CD4-positive, alpha-beta T cell treated with Interleukin-12 subunit alpha and Interleukin-12 subunit beta, for 1 hour (primary cell): ENCODE results near the gene COL4A2.

Source experiments
- DNase-seq: peaks from one replicate; pipeline ENCODE4 v3.0.0-alpha.2; 2020

COL4A2 gene

DNA sequence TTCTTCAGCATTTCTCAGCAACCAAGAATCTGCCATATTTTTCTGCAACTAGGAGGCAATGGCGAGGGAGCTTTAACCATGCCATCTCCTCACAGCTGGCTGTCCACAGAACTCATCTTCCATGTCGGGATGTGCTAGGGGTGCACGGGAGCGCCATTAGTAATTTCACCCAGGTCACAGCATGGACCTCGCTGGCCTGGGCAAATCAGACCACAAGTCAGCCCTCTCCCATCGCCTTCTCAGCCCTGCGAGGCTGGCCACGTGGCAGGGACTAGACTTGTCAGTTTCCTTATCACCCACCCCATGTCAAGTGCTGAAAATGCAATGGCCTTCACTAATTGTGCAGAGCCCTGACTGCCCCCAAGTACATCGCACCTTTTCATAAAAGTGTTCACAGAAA lies 15.8 kb upstream of the COL4A2 start:
- no peak for DNase-seq

DNA sequence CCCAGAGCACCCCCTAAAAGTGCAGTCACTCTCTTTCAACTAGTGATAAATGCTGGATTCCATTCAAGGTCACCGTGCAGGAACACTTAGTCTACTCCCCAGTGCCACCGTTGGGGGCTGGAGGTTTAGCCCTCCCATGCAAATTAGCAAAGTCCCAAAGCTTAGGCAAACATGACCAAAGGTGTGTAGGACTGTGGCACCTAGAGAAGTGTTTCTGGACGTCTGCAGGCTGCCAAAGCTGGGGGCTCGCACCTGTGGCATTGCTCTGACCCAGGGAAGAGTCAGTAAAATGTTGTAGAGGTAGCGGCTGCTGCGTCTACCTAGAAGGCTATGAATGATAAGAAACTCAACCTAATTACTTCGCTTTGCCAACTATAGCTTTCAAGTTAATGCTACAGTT lies 14.0 kb upstream of the COL4A2 start:
- no peak for DNase-seq

DNA sequence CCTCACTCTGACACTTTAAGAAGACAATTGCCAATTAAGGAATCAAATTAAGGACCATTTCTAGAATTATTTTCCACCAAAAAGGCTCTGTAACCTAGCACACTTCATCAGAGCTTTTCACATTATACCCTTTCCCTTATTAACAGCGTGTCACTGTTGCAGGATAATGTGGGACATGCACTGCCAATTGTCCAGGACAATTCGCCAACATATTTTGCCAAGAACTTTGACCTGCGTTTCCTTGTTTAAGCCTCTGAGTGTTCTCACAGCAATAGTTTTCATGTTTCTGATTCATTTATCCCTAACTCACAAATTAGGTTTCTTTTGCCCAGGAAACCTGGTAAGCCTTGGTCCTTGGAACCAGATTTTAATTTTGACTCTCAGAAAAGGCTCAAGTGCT lies 13.4 kb upstream of the COL4A2 start:
- DNase-seq, result no peak

DNA sequence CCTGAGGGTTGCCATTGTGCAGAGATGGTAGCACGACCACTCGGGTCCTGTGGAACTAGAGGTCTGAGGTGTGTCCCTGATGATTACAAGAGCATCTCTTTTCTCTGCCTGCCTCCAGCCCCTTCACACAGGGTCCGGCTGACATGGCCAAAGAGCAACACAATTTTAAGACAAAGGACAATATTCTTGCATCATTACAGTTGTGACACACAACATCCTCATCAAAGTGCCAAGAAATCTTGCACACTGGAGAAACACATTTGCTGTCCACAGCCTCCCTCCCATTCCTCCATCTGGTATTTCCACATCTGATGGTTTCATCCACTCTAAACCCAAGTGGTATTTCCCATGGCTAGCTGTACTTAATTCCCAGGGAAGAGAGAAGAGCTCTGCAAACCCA lies 12.9 kb upstream of the COL4A2 start:
- no peak for DNase-seq

DNA sequence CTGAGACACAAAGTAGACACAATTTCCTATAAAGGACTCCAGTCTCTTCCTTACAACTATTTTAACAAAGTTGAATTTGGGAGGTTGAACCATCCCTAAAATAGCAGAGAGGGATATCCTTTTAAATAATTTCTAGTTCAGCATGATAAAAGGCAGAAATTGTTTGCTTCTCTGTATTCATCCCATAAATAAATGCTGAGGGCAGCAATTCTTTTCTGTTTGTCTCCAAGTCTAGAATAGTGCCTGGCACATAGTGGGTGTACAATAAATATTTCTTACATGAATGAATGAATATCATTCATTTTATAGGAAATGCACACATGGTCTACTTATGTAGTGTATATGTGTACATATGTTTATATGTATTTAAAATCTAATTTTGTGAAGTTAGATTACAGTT lies 12.5 kb upstream of the COL4A2 start:
- DNase-seq, result no peak

DNA sequence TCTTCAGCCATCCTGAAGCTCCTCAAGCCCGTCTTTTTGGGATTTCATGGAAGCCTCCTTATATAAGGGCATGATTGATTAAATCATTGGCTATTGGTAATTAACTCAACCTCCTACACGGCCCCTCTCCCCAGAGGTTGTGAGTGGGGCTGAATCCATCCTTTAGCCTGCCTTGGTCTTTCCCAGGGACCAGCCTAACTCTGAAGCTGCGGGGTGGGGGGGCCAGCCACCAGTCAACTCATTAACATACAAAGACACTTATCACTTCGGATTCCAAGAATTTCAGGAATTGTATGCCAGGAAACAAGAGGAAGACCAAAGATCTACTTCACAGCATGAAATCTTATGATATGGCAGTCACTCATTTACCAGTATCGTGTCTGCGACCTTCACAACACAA lies 10.1 kb upstream of the COL4A2 start:
- DNase-seq, result no peak

DNA sequence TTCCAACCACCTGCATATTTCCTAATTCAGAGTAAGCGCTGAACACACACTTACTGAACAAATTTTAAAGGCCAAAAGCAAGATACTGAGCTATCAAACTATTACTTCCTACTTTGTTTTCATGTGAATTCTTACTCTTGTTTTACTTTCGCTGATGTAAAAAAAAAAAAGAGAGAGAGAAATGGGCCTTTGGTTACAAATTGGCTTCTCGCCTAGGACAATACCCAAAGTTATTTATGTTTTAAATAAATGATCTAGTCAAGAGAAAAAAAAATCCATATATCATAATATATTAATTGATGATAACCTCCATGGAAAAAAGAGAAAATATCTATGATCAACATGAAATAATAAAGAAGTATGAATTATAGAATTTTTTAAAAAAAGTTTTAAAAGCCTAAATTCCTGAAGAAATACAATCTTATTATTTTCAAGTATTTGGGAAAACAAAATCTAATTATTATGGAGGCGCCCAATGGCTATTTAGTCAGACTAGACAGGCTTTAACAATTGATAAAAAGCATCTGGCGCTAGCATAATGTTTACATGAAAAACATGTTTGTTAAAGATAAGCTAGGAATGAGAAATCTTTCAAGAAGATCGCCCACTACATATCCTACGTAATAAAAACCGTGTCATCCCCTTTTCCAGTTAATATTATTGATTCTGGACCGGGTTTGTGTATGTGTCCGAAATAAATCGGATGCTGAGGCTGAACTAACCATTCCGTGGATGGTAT lies 9.1 kb upstream of the COL4A2 start:
- DNase-seq, result no peak

DNA sequence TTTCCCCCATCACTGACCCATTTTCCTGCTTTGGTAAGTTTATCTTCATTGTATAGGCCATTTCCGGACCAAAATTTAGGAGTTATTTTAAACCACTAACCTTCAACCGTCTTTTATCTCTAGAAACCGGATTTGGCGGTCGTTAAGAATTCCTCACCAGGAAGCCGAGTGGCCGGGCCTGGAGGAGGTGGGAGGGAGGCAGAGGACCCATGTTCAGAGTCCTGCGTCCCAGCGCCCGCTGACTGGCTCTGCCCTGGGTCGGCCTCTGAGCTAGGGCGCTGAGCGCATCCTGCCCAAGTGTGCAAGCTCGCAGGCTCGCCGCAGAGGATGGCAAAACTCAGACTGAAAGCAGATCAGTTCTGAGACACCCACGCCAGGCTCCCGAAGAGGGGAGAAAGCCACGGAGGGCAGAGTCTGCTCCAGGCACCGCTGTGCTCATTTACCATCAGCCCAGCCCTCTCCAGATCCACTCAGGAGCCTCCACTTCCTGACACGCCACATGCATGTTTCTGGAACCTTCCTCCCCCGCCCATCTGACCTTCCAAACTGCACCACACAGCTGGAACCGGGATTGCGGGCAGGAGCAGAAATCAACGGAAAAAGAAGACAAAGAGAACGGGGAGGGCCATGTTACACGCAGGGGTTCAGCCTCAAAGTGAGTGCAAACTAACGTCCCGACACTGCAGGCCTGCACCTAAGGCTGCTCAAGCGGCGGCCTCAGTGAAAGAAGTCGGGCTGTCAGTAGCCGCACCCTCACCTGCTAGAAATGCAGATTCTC lies 8.4 kb upstream of the COL4A2 start:
- DNase-seq, result no peak

DNA sequence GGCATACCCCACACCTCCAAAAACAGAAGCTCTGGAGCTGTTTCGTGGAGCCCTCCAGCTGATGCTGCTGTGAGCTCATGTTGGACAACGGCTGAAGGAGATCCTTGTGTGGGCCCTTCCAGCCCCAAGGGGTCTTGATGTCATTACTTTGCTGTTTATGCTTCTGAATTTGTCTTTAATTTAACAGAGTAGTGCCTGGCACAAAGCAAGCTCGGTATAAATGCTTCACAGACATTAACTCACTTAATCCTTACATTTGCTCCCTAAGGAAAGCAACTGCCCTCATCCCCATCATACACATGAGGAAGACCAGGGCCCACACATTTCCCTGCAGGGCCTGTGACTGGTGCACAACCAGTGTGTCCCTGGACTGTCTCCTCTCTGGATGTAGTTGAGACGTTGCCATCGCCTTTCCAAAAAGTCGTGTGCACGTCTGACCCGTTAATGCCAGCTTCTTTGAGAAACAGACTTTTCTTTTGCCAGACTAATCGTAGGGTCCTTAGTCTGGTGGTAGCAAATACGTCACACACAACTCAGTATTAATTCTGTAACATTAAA lies 7.7 kb upstream of the COL4A2 start:
- no peak for DNase-seq

DNA sequence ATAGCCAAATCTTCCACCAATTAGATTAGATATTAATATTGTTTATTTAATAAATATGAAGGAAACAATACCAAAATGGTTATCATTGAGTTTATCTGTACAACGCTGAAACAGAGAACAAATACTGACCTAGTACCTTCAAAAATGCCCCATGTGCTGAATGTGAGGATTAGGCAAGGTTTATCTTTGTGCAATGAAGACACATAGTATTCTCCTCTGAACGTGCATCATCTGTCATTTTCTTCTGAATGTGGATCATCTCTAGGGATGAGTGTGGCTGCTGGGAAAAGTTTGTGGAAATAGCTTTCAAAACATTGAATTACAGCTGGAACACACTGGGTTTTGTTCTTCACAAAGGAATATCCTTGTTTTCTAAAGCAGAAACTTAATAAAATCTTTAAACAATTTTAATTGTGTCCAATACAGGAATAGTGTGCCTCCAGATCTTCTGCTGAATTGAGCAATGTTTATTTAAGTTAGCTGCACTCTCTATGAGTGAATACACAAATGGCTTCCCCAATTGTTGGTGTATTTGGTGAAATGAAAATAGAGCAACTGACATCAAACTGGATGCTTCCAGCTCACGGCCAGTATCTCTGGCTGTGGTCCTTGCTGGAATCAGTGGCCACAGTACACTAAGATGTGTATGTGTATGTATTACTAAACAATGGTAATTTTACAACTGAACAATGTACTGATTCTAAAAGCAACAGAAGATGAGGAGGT lies 6.8 kb upstream of the COL4A2 start:
- no peak for DNase-seq

DNA sequence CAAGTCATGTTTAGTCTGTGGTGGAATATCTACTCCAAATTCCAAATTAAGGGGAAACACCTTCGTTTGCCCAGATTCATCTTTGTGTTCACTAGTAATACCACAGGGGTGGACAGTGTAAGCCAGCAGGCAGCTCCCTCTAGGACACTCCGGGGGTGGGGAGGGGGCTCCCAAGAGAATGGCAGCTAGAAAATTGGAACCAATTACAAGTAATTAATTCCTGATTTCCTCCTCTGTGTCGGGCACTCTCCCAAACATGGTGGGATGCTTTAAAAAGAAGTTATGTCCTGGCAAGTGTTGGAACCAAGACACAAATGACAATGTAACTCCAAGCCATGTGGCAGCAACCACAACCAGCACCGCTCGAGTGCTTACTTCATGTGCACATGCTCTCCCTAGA lies 6.0 kb upstream of the COL4A2 start:
- no peak for DNase-seq

DNA sequence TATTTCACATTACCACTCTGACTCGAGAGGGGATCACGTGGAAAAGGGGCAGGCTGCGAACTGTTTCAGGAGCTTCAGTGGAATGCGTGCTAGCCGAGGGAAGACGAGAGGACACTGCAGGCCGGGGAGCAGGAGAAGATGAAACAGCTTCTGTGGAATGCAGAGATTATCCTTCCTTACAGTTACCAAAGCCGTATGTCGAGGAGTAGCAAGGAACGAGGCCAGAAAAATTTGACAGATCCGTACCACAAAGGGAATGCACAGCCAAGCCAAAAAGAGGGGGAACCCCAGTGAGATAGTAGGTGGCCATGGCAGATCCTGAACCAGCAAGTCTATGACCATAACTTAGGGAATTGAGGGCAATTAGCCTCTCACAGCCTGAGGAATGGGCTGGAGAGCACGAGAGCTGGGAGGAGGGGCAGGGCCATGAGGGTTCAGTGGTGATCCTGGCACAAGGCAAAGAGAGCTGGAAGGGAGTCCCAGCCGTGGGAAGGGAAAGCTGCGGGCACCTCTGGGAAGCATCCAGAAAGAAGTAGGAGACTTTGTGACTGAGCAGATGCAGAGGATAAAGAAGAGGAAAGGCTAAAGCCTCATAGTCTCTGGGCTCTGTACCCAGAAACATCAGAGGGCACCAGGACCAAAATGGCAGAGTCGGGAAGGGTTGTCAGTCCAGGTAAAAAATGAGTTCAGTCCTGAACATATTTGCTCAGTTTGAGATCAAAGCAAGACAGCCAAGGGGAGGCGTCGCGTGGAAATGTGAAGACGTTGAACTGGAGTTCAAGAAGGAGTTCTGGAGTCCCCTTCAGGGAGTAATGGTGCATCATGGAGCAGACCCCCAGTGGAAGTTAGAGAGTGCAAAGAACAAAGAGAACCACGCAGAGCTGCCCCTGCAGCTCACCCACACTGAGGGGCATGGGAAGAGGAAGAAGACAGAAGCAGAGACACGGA lies 5.2 kb upstream of the COL4A2 start:
- no peak for DNase-seq

DNA sequence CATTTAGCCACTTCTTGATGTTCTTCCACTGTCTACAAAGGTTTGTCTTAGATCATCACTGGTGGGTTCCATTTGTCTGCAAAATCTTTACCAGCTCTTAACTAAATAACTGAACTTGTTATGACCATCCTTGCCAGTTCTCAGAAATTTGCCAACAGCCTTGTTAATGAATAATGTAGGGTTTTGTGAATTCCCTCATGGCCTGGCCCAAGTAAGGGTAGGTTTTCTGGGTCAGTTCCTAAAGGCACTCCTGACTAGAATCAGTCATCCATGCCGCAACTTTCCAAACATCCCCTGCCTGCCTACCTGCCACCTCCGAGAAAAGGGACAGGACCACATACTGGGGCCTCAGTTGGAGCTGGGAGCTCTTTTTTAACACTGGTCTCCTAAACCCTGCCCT lies 4.1 kb upstream of the COL4A2 start:
- no peak for DNase-seq

DNA sequence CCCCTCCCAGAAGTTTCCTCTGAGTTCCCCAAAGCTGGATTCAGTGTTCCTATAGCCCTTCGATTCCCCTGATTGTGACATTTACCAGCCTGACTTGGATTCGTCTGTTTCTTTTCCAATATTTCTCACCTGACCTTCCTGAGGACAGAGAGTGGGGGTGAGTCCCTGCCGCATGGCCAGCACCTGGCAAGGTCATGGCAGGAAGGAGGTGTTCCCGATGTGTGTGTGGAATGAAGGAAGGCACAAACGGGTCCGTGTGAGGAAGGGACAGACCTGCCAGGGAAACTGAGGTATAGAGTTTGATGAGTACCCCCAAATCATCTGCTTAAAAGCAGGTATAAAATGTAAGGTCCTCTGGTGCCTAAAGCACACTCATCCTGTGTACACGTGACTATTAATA lies 3.4 kb upstream of the COL4A2 start:
- DNase-seq, result no peak

DNA sequence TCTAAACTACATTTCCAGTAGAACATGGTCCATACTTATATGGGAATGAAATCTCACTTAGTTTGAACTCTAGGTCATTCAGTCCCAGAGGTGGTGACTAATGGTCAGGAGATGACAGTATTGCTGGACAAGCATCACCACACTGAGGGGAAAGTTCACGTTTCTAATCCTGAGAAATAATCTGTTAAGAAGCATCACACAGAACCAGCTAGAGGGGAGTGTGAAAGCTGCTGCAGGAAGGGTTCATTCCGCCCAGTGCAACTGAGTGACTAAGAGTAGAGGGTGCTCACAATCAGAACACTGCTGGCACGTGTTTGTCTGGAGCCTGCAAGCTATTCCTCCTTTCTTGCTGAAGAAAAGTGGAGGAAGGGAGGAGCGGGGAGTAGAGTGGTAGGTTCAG lies 2.8 kb upstream of the COL4A2 start:
- no peak for DNase-seq

DNA sequence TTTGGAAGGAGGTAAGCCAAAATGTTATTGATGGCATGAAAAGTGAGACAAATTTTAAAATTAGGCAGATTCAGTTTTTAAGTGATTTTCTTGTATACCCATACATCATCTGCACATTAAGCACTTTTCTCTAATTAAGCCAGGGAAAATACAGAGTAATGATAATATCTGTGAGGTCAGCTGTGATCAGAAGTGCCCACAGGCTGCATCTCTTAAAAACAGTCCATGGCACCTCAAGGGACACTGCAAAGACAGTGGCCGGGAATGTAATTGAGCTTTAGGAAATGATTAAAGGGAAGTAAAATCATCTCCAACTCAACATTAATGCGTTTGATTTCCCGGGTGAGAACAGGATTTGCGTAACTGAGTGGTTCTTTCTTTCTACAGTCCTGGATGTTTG lies 2.1 kb upstream of the COL4A2 start:
- no peak for DNase-seq

DNA sequence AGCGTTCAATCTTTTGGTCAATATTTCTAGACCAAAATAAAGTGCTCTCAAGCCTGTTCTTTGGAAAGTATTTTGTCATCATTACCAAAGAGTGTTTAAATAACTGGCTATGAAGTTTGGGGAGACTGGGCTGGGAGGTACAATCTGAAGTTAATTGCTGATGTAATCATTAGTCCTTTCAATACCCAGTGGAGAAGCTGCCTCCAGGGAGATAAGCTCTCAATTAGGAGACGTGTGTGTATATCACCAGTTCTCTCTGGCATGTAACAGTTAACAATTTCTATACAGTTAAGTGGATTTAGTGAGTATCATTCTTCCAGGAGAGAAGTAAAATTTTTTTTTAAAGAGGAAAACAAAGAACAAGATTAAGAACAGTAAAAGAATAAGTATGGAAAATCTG lies 1.5 kb upstream of the COL4A2 start:
- no peak for DNase-seq

DNA sequence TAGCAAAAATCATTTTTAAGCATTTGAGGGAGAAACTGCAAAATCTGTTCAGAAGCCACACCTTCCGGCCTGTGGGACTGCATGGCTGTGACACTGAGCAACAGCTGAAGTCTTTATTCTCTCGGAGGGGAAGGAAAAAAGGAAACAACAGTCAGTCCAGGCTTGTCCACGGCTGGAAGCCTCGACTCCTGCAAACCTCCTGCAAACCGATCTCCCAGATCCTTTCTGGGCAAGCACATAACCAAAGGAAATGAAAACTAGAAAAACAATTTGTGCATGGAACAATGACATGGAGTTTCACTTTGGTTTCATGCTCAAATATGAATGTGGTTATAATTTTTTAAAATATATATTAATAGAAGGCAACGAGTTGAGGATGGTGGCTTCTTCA lies 1.1 kb upstream of the COL4A2 start:
- DNase-seq, result no peak

DNA sequence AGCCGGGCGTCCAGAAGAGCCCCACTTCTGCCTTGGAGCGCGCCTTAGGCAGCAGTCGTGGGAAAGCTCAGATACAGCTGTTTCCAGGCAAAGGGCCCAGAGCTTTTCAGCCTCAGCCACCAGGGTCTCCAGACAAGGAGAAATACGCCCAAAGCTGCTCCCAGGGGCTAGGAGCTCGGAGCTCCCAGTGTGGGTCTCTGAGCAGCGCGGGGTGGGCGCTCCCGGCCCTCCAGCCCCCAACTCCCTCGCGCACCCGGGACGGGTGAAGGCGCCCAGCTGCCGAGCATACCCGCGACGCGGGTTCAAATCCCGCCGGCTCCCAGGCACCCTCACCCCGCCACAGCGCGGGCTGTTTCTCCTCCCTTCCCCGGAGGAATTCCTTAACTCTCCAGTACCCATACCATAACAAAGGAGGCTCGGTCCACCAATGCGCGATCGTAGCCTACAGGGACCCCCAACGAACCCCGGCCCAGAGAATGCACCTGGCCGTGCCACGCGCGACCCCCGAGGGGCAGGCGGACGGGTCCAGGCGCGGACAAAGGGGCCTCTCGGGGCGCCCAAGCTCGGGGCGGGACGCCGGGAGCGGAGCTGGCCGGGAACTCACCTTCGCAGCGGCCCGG lies 634 bp upstream of the COL4A2 start:
- no peak for DNase-seq

DNA sequence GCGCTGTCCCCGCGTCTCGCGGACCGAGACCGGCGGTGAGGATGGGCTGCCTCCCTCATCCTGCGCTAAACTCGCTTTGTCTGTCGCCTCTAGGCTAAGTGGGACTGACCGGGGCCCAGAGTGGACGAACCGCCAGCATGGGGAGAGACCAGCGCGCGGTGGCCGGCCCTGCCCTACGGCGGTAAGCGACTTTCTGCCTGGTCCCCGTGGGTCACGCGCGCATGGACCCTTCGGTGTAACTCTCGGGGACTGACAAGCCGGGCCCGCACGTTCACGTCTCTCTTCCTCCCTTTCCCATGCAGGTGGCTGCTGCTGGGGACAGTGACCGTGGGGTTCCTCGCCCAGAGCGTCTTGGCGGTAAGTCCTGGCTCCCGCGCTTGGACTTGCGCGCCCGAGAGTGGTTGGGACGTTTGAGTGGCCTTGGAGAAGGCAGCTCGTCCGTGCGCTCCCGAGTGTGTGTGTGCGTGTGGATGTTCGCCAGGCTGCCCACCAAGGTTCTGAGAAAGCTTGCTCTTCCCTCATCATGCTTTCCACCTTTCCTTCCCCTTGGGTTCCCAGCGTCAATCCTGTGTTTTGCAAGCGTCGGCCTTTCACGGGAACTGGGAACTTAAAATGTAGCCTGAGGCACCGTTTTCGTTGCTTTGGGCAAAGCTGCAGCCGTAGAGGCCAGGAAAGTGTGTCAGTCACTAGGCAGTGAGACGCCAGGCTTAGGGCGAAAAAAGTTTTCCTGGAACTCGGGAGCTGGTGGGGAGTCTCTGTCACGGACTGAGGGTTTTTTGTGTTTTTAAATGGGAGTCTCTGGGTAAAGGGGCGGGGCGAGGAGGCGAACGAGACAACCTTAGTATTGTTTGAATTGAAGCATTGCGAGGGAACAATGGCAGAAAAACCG lies 927 bp downstream of the COL4A2 start:
- no peak for DNase-seq
